ENCODE measurements around the gene CDHR4.
A peak's percentile ranks its signal among the peaks of the same experiment; 100 is the strongest.

DNA sequence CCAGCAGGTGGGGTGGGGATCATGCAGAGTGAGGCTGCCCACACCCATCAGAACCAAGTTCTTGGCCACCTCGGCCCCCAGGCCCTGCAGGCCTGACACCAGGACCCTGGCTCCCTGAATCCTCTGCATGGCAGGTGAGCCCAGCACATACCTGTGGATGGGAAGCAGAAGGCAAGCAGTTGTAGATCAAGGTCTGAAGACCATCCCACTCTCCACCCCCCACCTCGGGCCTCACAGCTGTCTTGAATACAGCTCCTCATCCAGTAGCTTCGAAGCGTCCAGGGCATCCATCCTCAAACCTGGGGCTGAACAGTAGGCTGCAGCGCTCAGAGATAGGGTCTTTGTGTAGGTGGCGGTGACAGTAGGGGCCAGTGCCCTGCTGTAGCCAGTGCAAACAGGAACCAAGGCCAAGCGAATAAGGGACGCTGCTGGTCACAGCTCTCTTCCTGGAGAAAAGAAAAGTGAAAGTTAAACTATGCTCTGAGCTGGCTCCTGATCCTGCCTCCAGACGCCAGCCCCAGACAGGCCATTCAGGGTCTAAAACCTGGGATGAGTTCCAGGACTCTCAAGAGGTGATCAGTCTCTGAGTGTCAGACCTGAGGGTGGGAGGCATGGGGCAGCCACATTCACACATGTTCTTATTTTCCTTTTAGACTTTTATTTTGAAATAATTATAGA, 14.0 kb upstream of the CDHR4 start, which contains the start of gene UBA7:
- TF ChIP-seq POLR2AphosphoS5 (IDR thresholded peaks at IDR 0.05; ENCODE audit: insufficient read depth in 1 of 2, low read depth in 1 of 2): peak; percentile 44 to 48
- TF ChIP-seq, protein P1, sequence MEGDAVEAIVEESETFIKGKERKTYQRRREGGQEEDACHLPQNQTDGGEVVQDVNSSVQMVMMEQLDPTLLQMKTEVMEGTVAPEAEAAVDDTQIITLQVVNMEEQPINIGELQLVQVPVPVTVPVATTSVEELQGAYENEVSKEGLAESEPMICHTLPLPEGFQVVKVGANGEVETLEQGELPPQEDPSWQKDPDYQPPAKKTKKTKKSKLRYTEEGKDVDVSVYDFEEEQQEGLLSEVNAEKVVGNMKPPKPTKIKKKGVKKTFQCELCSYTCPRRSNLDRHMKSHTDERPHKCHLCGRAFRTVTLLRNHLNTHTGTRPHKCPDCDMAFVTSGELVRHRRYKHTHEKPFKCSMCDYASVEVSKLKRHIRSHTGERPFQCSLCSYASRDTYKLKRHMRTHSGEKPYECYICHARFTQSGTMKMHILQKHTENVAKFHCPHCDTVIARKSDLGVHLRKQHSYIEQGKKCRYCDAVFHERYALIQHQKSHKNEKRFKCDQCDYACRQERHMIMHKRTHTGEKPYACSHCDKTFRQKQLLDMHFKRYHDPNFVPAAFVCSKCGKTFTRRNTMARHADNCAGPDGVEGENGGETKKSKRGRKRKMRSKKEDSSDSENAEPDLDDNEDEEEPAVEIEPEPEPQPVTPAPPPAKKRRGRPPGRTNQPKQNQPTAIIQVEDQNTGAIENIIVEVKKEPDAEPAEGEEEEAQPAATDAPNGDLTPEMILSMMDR (IDR thresholded peaks at IDR 0.05): no peak

Measured in vagina (tissue), 2 donors.